Ascending aorta (tissue), 2 donors: ENCODE data around the gene FMO3. TPM values are rescaled to one million over a fixed set of nuclear protein-coding genes. Genes with fewer than 3 reads are reported as not detected.
A peak's percentile ranks its signal among the peaks of the same experiment; 100 is the strongest.

Experiments
- DNase-seq, 2 donors: peaks; one replicate each; pipeline ENCODE4 v3.0.0-alpha.2; 2019; ENCODE audit warnings: low spot score in 2 of 2
- H3K27ac ChIP-seq, 2 donors: fragments of 200-600 bp; sonication (generic); one replicate each; pipeline ENCODE4 v1.5.1; 2016 to 2017; ENCODE audit warnings: mild to moderate bottlenecking in 1 of 2
- H3K27me3 ChIP-seq: fragments of 200-600 bp; sonication (generic); one replicate; pipeline ENCODE4 v1.5.1; 2017
- H3K36me3 ChIP-seq, 2 donors: fragments of 200-600 bp; sonication (generic); one replicate each; pipeline ENCODE4 v1.5.1; 2016
- H3K4me1 ChIP-seq, 2 donors: fragments of 200-600 bp; sonication (generic); one replicate each; pipeline ENCODE4 v1.5.1; 2016 to 2017; ENCODE audit warnings: mild to moderate bottlenecking in 1 of 2
- H3K4me3 ChIP-seq, 2 donors: fragments of 200-600 bp; sonication (generic); one replicate each; pipeline ENCODE4 v1.5.1; 2016 to 2017; ENCODE audit warnings: mild to moderate bottlenecking in 1 of 2
- H3K9me3 ChIP-seq, 2 donors: fragments of 200-600 bp; sonication (generic); one replicate each; pipeline ENCODE4 v1.5.1; 2016
- CTCF ChIP-seq, 3 experiments: fragments of 200-600 bp in 2 of 3; fragments of 450-650 bp in 1 of 3; sonication (generic) in 2 of 3; IDR thresholded peaks; one replicate each; pipeline ENCODE4 v1.5.1; 2016 to 2019; ENCODE audit warnings: antibody characterized with exemption in 3 of 3, mild to moderate bottlenecking in 1 of 3, moderate library complexity in 1 of 3
- intact Hi-C: fragments of 100-400 bp; cut with DNase I; formaldehyde crosslinking; loops from one replicate; pipeline ENCODE4 v1.15.1; 2023
- total RNA-seq: library from RNA; depleted of rRNA; stranded (reverse); fragments of >200 nt; gene quantifications from one replicate; pipeline ENCODE4 v1.1.0, GENCODE V29; 2016

FMO3 gene
- total RNA-seq, 1 donor from 2014 or later: 6.0 TPM

GRCh38 chr1:171140401-171140800 lies 49.7 kb downstream of the FMO3 start:
- DNase-seq: no peak
- TF ChIP-seq CTCF (IDR thresholded peaks at IDR 0.05): no peak
- no peak overlapping the region for H3K4me3 ChIP-seq
- H3K27me3 ChIP-seq: no peaks in the 10 kb centered on the region
- no peaks in the 10 kb centered on the region for H3K9me3 ChIP-seq
- H3K36me3 ChIP-seq: no peaks in the 10 kb centered on the region
- intact Hi-C loops: loop anchor here (5.0 kb wide), 1 partner anchor 172 kb away; the partner anchor contains the start of gene FMO4
- peak overlapping the region; percentile 88 to 89 for H3K27ac ChIP-seq
- peaks cover 5 to 54% of the 10 kb centered on the region in 2 donors for H3K4me1 ChIP-seq

- Histone ChIP-seq H3K4me1 (peaks cover 5 to 54% of the 10 kb centered on the region in 2 donors), H3K27ac (peak overlapping the region; percentile 88 to 89), H3K27me3 (no peaks in the 10 kb centered on the region), H3K4me3 (no peak overlapping the region), H3K9me3 (no peaks in the 10 kb centered on the region), H3K36me3 (no peaks in the 10 kb centered on the region)
- no peak for TF ChIP-seq CTCF (IDR thresholded peaks at IDR 0.05)
- intact Hi-C loops: loop anchor here (1.0 to 5.0 kb wide), 3 partner anchors 60 to 171 kb away; partner anchors contain the start of gene FMO4
- DNase-seq: no peak
These were observed 50.4 kb downstream of the FMO3 start for GRCh38 chr1:171140956-171141687.

- H3K36me3 ChIP-seq: no peaks in the 10 kb centered on the region
- peak overlapping the region in 1 of 2 donors; percentile 21 for H3K4me3 ChIP-seq
- H3K27me3 ChIP-seq: no peaks in the 10 kb centered on the region
- H3K4me1 ChIP-seq: peaks cover 5 to 54% of the 10 kb centered on the region in 2 donors
- intact Hi-C loops: loop anchor here (1.0 to 5.0 kb wide), 6 partner anchors 29 to 170 kb away; partner anchors contain the start of gene FMO4
- peak overlapping the region; percentile 88 to 89 for H3K27ac ChIP-seq
- DNase-seq: peak; percentile 34 to 89
- TF ChIP-seq CTCF (IDR thresholded peaks at IDR 0.05): peak in 2 of 3 experiments; percentile 25 to 32
- H3K9me3 ChIP-seq: no peaks in the 10 kb centered on the region
These were observed 51.1 kb downstream of the FMO3 start for GRCh38 chr1:171141688-171142415.

GRCh38 chr1:171142416-171143385 lies 52.0 kb downstream of the FMO3 start:
- intact Hi-C loops: loop anchor here (2.0 to 5.0 kb wide), 4 partner anchors 30 to 170 kb away; partner anchors contain the start of gene FMO4
- no peak for TF ChIP-seq CTCF (IDR thresholded peaks at IDR 0.05)
- H3K4me3 ChIP-seq: peak overlapping the region; percentile 12 to 18

GRCh38 chr1:171150156-171150555 lies 59.5 kb downstream of the FMO3 start:
- TF ChIP-seq CTCF (IDR thresholded peaks at IDR 0.05): no peak
- no peak for DNase-seq
- no peak overlapping the region for H3K27ac ChIP-seq
- no peaks in the 10 kb centered on the region for H3K9me3 ChIP-seq
- no peaks in the 10 kb centered on the region for H3K4me1 ChIP-seq
- H3K27me3 ChIP-seq: no peaks in the 10 kb centered on the region
- no peaks in the 10 kb centered on the region for H3K36me3 ChIP-seq
- intact Hi-C loops: no loop called here
- no peak overlapping the region for H3K4me3 ChIP-seq

More at GRCh38 chr1:171142416-171143385, 52.0 kb downstream of the FMO3 start:
- Histone ChIP-seq H3K36me3 (no peaks in the 10 kb centered on the region), H3K27ac (peak overlapping the region; percentile 88 to 89), H3K9me3 (no peaks in the 10 kb centered on the region), H3K27me3 (no peaks in the 10 kb centered on the region), H3K4me1 (peaks cover 5 to 52% of the 10 kb centered on the region in 2 donors)
- DNase-seq: peak in 1 of 2 donors; percentile 75
